Astrocyte (in vitro differentiated cells and primary cell): Measurements from ENCODE around the gene FNDC11.

Source experiments
- CTCF ChIP-seq: IDR thresholded peaks from 2 replicates; pipeline ENCODE4 v1.5.1; 2011; ENCODE audit warnings: low read depth, mild to moderate bottlenecking, inconsistent platforms, low read length, moderate library complexity; ENCODE audit not compliant: insufficient read depth
- EZH2 ChIP-seq: IDR thresholded peaks from 2 replicates; pipeline ENCODE4 v1.6.1; 2012; ENCODE audit warnings: mild to moderate bottlenecking, low read length, inconsistent platforms; ENCODE audit not compliant: insufficient read depth

- TF ChIP-seq EZH2 (no peak), CTCF (no peak)
Observed at GRCh38 chr20:63572071-63572787, 18.3 kb downstream of the FNDC11 start.
